ENCODE results near the gene RDH11.
"Not testable (repeated sequence)": the region's sequence is repeated elsewhere in the genome, so short reads cannot be mapped to it uniquely, and the experiment has no call there.

Gene RDH11

GRCh38 chr14:67725171-67725570, 29.6 kb upstream of the RDH11 start:
- Histone ChIP-seq H3K27me3 (ENCODE audit: insufficient read depth, low read length) (no peaks in the 10 kb centered on the region), H3K36me3 (ENCODE audit: insufficient read depth, low read length) (no peaks in the 10 kb centered on the region)
- 91% methylated on average over 5 of the region's 5 CpGs for WGBS

DNA sequence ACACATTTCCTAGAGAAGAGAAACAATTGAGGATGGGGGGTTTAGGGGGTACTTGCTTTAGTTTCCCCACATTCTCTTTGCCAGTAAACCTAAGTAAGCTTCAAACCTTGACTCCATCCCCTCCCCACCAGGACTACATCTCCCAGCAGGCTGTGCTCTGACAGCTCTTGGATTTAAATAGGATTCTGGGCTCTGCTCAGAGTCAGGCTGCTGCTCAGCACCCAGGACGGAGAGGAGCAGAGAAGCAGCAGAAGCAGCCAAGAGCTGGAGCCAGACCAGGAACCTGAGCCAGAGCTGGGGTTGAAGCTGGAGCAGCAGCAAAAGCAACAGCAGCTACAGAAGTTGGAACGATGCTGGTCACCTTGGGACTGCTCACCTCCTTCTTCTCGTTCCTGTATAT, 26.7 kb upstream of the RDH11 start:
- WGBS: 60% methylated on average over 3 of the region's 3 CpGs
- Histone ChIP-seq H3K27me3 (ENCODE audit: insufficient read depth, low read length) (no peaks in the 10 kb centered on the region), H3K4me3 (ENCODE audit: low read length) (peak overlapping the region; percentile 25; the same call in 1 of the 2 replicates), H3K36me3 (ENCODE audit: insufficient read depth, low read length) (no peaks in the 10 kb centered on the region), H3K9me3 (ENCODE audit: insufficient read depth, low read depth, low read length) (no peaks in the 10 kb centered on the region), H3K9ac (ENCODE audit: low read depth, low read length) (no peak overlapping the region), H3K27ac (ENCODE audit: low read depth, low read length) (no peak overlapping the region), H3K4me1 (ENCODE audit: insufficient read depth, low read length) (0 out of 2 replicates have a peak, but pooled peaks cover 3% of the 10 kb centered on the region)

More at GRCh38 chr14:67725171-67725570, 29.6 kb upstream of the RDH11 start:
- no peak overlapping the region for H3K27ac ChIP-seq (ENCODE audit: low read depth, low read length)
- H3K9me3 ChIP-seq (ENCODE audit: insufficient read depth, low read depth, low read length): no peaks in the 10 kb centered on the region
- H3K4me1 ChIP-seq (ENCODE audit: insufficient read depth, low read length): peaks cover 20% of the 10 kb centered on the region
- H3K4me3 ChIP-seq (ENCODE audit: low read length): no peak overlapping the region
- no peak overlapping the region for H3K9ac ChIP-seq (ENCODE audit: low read depth, low read length)

DNA sequence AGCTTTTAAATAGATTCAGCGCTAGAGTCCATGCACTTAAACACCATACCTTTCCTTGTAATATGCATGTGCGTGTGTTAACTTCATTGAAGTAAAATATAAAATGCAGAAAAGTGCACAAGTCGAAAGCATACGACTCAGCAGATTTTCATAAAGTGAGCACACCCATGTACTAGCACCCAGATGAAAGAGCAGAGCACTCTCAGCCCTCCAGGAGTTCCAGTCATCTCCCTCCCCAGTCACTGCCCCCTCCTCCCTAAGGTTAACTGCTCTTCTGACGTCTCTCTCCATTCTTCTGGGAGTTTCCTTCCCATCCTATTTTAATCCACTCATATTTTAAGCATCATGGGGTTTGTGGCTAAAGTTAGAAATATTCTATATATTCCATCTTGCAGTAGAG, 26.3 kb upstream of the RDH11 start:
- Histone ChIP-seq H3K9me3 (ENCODE audit: insufficient read depth, low read depth, low read length) (no peaks in the 10 kb centered on the region), H3K36me3 (ENCODE audit: insufficient read depth, low read length) (no peaks in the 10 kb centered on the region), H3K9ac (ENCODE audit: low read depth, low read length) (no peak overlapping the region), H3K27ac (ENCODE audit: low read depth, low read length) (no peak overlapping the region), H3K27me3 (ENCODE audit: insufficient read depth, low read length) (no peaks in the 10 kb centered on the region), H3K4me1 (ENCODE audit: insufficient read depth, low read length) (0 out of 2 replicates have a peak, but pooled peaks cover 3% of the 10 kb centered on the region), H3K4me3 (ENCODE audit: low read length) (no peak overlapping the region)
- WGBS: 73% methylated on average over 5 of the region's 5 CpGs

DNA sequence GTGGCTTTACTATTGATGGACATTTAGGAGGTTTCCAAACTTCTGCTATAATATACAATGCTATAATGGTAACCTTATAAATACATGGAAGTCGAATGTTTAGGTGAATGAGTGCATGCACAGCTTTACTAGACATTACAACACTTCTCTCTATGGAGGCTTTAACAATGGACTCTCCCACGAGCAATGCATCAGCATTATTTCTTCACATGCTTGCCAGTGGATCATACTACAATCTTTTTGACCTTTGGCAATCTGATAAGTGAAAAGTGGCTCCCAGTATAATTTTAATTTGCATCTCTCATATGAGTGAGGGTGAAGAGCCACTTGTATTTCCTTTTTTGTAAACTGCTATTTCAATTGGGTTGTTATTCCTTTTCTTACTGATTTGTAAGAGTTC, 24.3 kb upstream of the RDH11 start:
- no peaks in the 10 kb centered on the region for H3K27me3 ChIP-seq (ENCODE audit: insufficient read depth, low read length)
- H3K27ac ChIP-seq (ENCODE audit: low read depth, low read length): no peak overlapping the region
- H3K9ac ChIP-seq (ENCODE audit: low read depth, low read length): no peak overlapping the region
- 86% methylated on average over 1 of the region's 2 CpGs for WGBS
- no peaks in the 10 kb centered on the region for H3K9me3 ChIP-seq (ENCODE audit: insufficient read depth, low read depth, low read length)
- 0 out of 2 replicates have a peak, but pooled peaks cover 3% of the 10 kb centered on the region for H3K4me1 ChIP-seq (ENCODE audit: insufficient read depth, low read length)
- no peak overlapping the region for H3K4me3 ChIP-seq (ENCODE audit: low read length)
- no peaks in the 10 kb centered on the region for H3K36me3 ChIP-seq (ENCODE audit: insufficient read depth, low read length)

DNA sequence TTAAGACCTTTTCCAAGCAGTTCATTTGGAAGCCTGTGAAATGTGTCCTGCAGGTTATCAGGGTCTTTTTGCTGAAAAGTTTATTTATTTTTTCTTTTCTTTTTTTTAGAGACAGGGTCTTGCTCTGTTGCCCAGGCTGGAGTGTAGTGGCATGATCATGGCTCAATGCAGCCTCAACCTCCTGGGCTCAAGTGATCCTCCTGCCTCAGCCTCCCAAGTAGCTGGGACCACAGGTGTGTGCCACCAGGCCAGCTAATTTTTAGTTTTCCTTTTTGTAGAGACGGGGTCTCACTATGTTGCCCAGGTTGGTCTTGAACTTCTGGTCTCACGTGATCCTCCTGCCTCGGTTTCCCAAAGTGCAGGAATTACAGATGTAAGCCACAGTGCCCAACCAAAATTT, 23.8 kb upstream of the RDH11 start:
- H3K27me3 ChIP-seq (ENCODE audit: insufficient read depth, low read length); H3K36me3 ChIP-seq (ENCODE audit: insufficient read depth, low read length); H3K9ac ChIP-seq (ENCODE audit: low read depth, low read length); H3K4me3 ChIP-seq (ENCODE audit: low read length); H3K27ac ChIP-seq (ENCODE audit: low read depth, low read length); H3K4me1 ChIP-seq (ENCODE audit: insufficient read depth, low read length); H3K9me3 ChIP-seq (ENCODE audit: insufficient read depth, low read depth, low read length): not testable (repeated sequence)
- WGBS: 92% methylated on average over 3 of the region's 3 CpGs

- Histone ChIP-seq H3K27ac (ENCODE audit: low read depth, low read length) (no peak overlapping the region), H3K36me3 (ENCODE audit: insufficient read depth, low read length) (no peaks in the 10 kb centered on the region), H3K4me3 (ENCODE audit: low read length) (no peak overlapping the region), H3K4me1 (ENCODE audit: insufficient read depth, low read length) (0 out of 2 replicates have a peak, but pooled peaks cover 3% of the 10 kb centered on the region), H3K27me3 (ENCODE audit: insufficient read depth, low read length) (no peaks in the 10 kb centered on the region), H3K9me3 (ENCODE audit: insufficient read depth, low read depth, low read length) (no peaks in the 10 kb centered on the region), H3K9ac (ENCODE audit: low read depth, low read length) (no peak overlapping the region)
- WGBS: 87% methylated on average over 2 of the region's 2 CpGs
These were observed 22.7 kb upstream of the RDH11 start for GRCh38 chr14:67718265-67718664.

GRCh38 chr14:67717048-67717447, 21.5 kb upstream of the RDH11 start:
- Histone ChIP-seq H3K9ac (ENCODE audit: low read depth, low read length) (no peak overlapping the region), H3K9me3 (ENCODE audit: insufficient read depth, low read depth, low read length) (0 out of 2 replicates have a peak, but pooled peaks cover 4% of the 10 kb centered on the region), H3K27ac (ENCODE audit: low read depth, low read length) (no peak overlapping the region), H3K36me3 (ENCODE audit: insufficient read depth, low read length) (no peaks in the 10 kb centered on the region), H3K4me3 (ENCODE audit: low read length) (no peak overlapping the region), H3K4me1 (ENCODE audit: insufficient read depth, low read length) (no peaks in the 10 kb centered on the region), H3K27me3 (ENCODE audit: insufficient read depth, low read length) (no peaks in the 10 kb centered on the region)
- no CpG with 5 or more reads among the region's 1 CpG for WGBS

DNA sequence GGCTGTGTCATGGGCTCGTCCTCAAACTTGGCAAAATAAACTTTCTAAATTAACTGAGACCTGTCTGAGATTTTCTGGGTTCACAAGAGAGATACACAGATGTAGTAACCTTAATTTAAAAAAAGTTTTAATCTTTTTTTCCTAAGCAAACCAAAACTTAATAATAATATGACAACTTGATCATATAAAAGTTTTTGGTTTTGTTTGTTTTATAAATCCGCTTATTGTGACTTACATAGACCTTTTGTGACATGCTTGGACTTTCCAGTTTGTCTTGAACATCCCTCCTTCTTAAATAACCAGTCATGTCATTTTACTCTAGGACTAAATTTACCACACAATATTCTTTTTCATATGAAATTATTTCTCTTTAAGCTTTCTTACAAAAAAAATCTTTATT, 14.6 kb upstream of the RDH11 start:
- no peak overlapping the region for H3K9ac ChIP-seq (ENCODE audit: low read depth, low read length)
- WGBS: 93% methylated on average over 2 of the region's 2 CpGs
- H3K36me3 ChIP-seq (ENCODE audit: insufficient read depth, low read length): no peaks in the 10 kb centered on the region
- peaks cover 41% of the 10 kb centered on the region for H3K9me3 ChIP-seq (ENCODE audit: insufficient read depth, low read depth, low read length)
- H3K4me3 ChIP-seq (ENCODE audit: low read length): no peak overlapping the region
- no peaks in the 10 kb centered on the region for H3K4me1 ChIP-seq (ENCODE audit: insufficient read depth, low read length)
- no peaks in the 10 kb centered on the region for H3K27me3 ChIP-seq (ENCODE audit: insufficient read depth, low read length)
- H3K27ac ChIP-seq (ENCODE audit: low read depth, low read length): no peak overlapping the region

DNA sequence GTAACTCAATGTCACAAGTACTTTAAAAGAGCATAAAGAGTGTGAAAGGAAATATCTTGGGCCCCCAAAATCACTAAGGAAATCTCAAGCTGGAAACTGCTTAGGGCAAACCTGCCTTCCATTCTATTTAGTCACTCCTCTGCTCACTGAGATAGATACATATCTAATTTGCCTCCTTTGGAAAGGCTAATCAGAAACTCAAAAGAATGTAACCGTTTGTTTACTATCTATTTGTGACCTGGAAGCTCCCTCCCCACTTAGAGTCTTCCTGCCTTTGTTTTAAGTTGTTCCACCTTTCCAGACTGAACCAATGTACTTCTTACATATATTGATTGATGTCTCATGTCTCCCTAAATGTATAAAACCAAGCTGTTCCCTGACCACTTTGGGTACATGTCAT, 14.2 kb upstream of the RDH11 start:
- H3K36me3 ChIP-seq (ENCODE audit: insufficient read depth, low read length); H3K9ac ChIP-seq (ENCODE audit: low read depth, low read length); H3K27me3 ChIP-seq (ENCODE audit: insufficient read depth, low read length); H3K27ac ChIP-seq (ENCODE audit: low read depth, low read length); H3K4me1 ChIP-seq (ENCODE audit: insufficient read depth, low read length); H3K4me3 ChIP-seq (ENCODE audit: low read length): not testable (repeated sequence)
- H3K9me3 ChIP-seq (ENCODE audit: insufficient read depth, low read depth, low read length): peaks cover 41% of the 10 kb centered on the region
- 76% methylated on average over 1 of the region's 1 CpG for WGBS

- peaks cover 41% of the 10 kb centered on the region for H3K9me3 ChIP-seq (ENCODE audit: insufficient read depth, low read depth, low read length)
- not testable (repeated sequence) for H3K4me1 ChIP-seq (ENCODE audit: insufficient read depth, low read length); H3K27me3 ChIP-seq (ENCODE audit: insufficient read depth, low read length); H3K9ac ChIP-seq (ENCODE audit: low read depth, low read length); H3K27ac ChIP-seq (ENCODE audit: low read depth, low read length); H3K4me3 ChIP-seq (ENCODE audit: low read length); H3K36me3 ChIP-seq (ENCODE audit: insufficient read depth, low read length)
These were observed 13.8 kb upstream of the RDH11 start for GRCh38 chr14:67709346-67709745.

GRCh38 chr14:67705211-67705610, 9.6 kb upstream of the RDH11 start:
- Histone ChIP-seq H3K27me3 (ENCODE audit: insufficient read depth, low read length) (no peaks in the 10 kb centered on the region), H3K9me3 (ENCODE audit: insufficient read depth, low read depth, low read length) (peaks cover 24% of the 10 kb centered on the region), H3K36me3 (ENCODE audit: insufficient read depth, low read length) (no peaks in the 10 kb centered on the region), H3K9ac (ENCODE audit: low read depth, low read length) (no peak overlapping the region), H3K27ac (ENCODE audit: low read depth, low read length) (no peak overlapping the region), H3K4me3 (ENCODE audit: low read length) (no peak overlapping the region), H3K4me1 (ENCODE audit: insufficient read depth, low read length) (no peaks in the 10 kb centered on the region)
- WGBS: 82% methylated on average over 3 of the region's 3 CpGs

DNA sequence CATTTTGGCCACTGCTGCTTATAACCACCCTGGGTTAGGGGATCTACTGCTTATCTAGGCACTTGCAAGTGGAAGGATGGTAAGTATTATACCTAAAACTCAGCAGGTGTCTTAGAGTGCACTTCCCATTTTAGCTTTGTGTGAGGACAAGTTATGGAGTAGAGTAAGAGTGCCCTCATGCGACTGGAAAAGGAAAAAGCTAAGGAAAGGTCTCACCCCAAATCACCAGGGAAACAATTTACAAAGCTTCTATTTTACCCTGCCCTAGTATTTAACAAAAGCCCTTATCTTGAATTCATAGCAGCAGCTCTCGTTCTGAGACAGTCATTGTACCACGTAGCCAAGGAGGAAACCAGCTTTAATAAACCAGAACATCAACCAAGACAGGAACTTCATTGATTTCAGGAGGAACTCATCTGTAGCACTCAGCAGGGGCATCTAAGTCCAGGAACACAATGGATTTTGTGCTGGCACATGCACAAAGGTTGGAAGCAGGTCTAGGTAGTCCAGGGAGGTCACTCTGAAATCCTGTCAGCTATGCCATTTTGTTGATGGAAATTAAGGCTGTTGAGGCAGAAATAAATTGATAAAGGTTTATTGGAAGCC, 9.0 kb upstream of the RDH11 start:
- 2% methylated on average over 3 of the region's 3 CpGs for WGBS
- H3K36me3 ChIP-seq (ENCODE audit: insufficient read depth, low read length): no peaks in the 10 kb centered on the region

More for the DNA sequence above, 9.0 kb upstream of the RDH11 start:
- Histone ChIP-seq H3K27me3 (ENCODE audit: insufficient read depth, low read length) (no peaks in the 10 kb centered on the region), H3K4me3 (ENCODE audit: low read length) (no peak overlapping the region), H3K27ac (ENCODE audit: low read depth, low read length) (no peak overlapping the region), H3K4me1 (ENCODE audit: insufficient read depth, low read length) (no peaks in the 10 kb centered on the region), H3K9ac (ENCODE audit: low read depth, low read length) (no peak overlapping the region), H3K9me3 (ENCODE audit: insufficient read depth, low read depth, low read length) (peaks cover 18% of the 10 kb centered on the region)

All from HUES64 (cell line).